ENCODE results near the gene DSTN.

The DSTN gene

GRCh38 chr20:17640146-17640874, 70.4 kb downstream of the DSTN start:
- no peak for DNase-seq (ENCODE audit: low read depth, low spot score)
- in situ Hi-C loops (cut with HindIII; ENCODE audit: low sequenced_read_pairs): no loop called here
- no peak overlapping the region for H3K4me3 ChIP-seq (ENCODE audit: low read depth, low read length)
- TF ChIP-seq, protein P1, sequence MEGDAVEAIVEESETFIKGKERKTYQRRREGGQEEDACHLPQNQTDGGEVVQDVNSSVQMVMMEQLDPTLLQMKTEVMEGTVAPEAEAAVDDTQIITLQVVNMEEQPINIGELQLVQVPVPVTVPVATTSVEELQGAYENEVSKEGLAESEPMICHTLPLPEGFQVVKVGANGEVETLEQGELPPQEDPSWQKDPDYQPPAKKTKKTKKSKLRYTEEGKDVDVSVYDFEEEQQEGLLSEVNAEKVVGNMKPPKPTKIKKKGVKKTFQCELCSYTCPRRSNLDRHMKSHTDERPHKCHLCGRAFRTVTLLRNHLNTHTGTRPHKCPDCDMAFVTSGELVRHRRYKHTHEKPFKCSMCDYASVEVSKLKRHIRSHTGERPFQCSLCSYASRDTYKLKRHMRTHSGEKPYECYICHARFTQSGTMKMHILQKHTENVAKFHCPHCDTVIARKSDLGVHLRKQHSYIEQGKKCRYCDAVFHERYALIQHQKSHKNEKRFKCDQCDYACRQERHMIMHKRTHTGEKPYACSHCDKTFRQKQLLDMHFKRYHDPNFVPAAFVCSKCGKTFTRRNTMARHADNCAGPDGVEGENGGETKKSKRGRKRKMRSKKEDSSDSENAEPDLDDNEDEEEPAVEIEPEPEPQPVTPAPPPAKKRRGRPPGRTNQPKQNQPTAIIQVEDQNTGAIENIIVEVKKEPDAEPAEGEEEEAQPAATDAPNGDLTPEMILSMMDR (IDR thresholded peaks at IDR 0.05; ENCODE audit: low read depth, low read length): no peak

GRCh38 chr20:17640875-17641378, 71.1 kb downstream of the DSTN start:
- H3K4me3 ChIP-seq (ENCODE audit: low read depth, low read length): no peak overlapping the region
- DNase-seq (ENCODE audit: low read depth, low spot score): no peak
- in situ Hi-C loops (cut with HindIII; ENCODE audit: low sequenced_read_pairs): no loop called here
- TF ChIP-seq, protein P1 (IDR thresholded peaks at IDR 0.05; ENCODE audit: low read depth, low read length): no peak

DNA sequence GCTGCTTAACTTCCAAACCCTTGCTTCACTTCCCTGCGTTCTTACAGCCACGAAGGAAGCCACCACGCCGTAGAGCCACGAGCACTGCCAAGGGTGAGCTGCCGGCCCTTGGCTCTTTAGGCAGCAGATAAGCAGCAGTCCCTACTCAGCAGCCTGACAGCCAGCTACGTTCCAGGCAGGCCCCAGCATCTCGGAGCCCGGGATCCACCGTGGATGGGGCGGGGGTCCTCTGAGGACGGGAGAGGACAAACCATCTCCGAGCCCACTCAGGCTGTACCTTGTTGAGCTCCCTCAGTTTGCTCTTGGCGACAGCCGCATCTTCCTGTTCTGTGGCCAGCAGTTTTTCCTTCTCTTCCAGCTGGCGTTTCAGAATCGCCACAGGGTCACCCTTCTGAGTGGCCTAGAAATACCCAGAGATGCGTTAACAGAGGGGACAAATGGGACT, 71.7 kb downstream of the DSTN start:
- no peak overlapping the region for H3K4me3 ChIP-seq (ENCODE audit: low read depth, low read length)
- no peak for DNase-seq (ENCODE audit: low read depth, low spot score)
- in situ Hi-C loops (cut with HindIII; ENCODE audit: low sequenced_read_pairs): no loop called here
- TF ChIP-seq, protein P1 (IDR thresholded peaks at IDR 0.05; ENCODE audit: low read depth, low read length): no peak

DNA sequence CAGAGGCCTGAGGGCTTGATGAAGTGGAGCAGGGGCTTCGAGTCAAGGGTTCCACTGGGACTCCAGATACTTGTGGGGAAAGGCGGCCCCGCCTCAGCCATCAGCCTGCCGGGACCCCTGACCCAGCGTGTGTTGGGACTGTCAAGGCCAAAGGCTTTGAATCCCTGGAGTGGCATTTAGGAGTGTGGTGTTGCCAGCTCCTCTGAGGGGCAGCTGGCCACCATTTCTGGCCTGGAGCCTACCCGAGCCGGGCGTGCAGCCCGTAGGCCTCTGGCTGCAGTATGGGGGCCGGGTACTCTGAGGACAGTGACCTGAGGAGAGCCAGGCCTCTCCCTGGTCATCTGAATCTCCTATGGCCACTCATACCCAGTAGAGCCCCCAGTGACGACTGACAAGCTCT, 72.1 kb downstream of the DSTN start:
- TF ChIP-seq, protein P1 (IDR thresholded peaks at IDR 0.05; ENCODE audit: low read depth, low read length): no peak
- no peak overlapping the region for H3K4me3 ChIP-seq (ENCODE audit: low read depth, low read length)
- in situ Hi-C loops (cut with HindIII; ENCODE audit: low sequenced_read_pairs): no loop called here
- DNase-seq (ENCODE audit: low read depth, low spot score): no peak

DNA sequence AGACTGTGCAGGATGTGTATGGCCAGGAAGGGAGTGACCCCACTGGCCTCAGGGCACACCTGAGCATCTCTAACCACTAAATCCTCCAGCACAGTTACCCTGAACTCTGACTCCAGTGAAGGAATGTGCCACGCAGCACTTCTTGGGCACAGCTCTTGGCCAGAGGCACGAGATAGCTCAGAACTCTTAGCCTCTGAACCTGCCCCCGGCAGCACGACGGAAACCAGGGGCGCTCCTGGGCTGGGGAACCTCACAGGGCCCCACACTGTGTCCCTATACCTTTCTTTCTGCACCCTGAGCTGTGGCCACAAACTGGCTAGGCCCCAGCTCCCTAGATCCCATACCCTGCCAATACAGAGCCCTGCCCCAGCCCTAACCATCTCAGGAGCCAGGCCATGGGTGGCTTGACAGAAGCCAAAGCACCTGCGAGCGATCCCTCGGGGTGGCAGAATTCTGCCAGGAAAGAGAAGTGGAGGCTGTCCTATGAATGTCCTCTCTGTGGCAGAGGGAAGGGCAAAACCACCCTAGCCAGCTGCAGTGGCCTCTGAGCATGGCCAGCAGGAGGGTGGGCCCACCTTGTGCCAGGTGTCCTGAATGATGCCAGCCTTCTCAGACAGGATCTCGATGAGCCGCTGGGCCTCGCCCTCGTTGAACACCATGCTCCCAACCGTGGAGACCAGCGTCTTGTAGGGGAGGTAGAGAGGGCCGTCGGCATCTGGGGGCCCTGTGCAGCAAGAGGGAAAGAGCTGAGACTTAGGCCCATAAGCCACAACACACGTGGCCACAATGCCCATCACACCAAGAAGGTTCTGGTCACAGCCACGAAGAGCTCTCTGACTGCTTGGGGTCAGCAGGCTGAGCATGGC, 72.8 kb downstream of the DSTN start:
- no peak for DNase-seq (ENCODE audit: low read depth, low spot score)
- TF ChIP-seq, protein P1 (IDR thresholded peaks at IDR 0.05; ENCODE audit: low read depth, low read length): no peak
- H3K4me3 ChIP-seq (ENCODE audit: low read depth, low read length): no peak overlapping the region
- in situ Hi-C loops (cut with HindIII; ENCODE audit: low sequenced_read_pairs): no loop called here

DNA sequence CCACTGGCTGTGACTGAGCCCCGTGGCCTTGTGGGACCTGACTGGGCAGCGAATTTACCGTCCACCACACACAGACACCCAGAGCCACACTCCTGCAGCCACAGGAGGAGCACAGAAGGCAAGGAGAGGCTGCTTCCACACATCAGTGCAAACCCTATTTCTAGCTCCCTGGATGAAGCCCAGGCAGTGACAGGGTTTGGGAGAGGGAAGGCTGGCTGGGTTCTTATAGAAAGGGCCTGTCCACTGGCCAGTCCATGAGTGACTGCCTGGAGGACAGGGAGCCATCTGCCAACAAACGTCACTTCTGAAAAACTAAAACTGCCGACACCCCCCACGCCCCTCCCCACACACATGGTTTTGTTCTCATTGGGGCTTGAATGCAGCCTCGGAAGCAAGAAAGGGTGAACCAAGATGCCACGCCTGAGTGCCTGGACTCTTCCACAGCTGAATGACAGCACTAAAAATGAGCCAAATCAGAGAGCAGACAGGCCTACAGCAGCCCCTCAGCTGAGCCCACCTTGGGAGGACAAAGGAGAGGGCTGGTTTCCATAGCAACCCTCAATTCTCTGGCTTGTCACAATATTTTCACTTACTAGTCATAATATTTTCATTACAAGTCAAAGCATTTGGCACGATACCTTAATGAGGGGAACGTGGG, 73.8 kb downstream of the DSTN start:
- H3K4me3 ChIP-seq (ENCODE audit: low read depth, low read length): no peak overlapping the region
- in situ Hi-C loops (cut with HindIII; ENCODE audit: low sequenced_read_pairs): no loop called here
- DNase-seq (ENCODE audit: low read depth, low spot score): no peak
- TF ChIP-seq, protein P1 (IDR thresholded peaks at IDR 0.05; ENCODE audit: low read depth, low read length): no peak

Data from astrocyte of the spinal cord (primary cell).